Activated CD8-positive, alpha-beta memory T cell treated with anti-CD3 and anti-CD28 coated beads, Interleukin-2, amount 50 U/mL, for 1 hour (primary cell): ENCODE data around the gene ZBTB12.

Experiments
- DNase-seq: peaks from one replicate; pipeline ENCODE4 v3.0.0-alpha.2; 2020; ENCODE audit errors: extremely low read depth

The ZBTB12 gene

GRCh38 chr6:31850765-31851484, 51.0 kb downstream of the ZBTB12 start:
- DNase-seq = no peak
